ENCODE results near the gene DDO.

DDO gene

DNA sequence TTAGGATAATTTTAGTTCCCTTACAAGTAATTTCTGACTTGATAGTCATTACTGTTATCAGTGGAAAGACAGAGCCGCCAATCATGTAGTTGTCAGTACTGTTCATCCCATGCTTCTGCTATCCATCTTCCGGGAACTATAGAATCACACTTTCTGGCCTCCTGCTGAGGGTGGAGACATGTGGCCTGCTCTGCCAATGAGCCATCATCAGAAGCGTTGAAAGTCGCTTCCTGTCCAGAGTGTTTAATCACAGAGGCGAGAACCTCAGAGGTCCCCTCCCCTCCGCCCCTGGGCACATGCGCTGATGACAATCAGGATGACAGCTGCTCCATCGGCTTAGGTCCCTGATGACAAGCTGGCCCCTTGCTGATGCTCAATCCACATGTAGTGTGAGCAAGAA is 3.0 kb downstream of the DDO start:
- H3K27ac ChIP-seq, result no peak overlapping the region
- no peak for DNase-seq (ENCODE audit: low spot score)
- ChIA-PET CTCF (no interaction called here), POLR2A (ENCODE audit: low non-redundant PET) (no interaction called here)
- TF ChIP-seq, protein P1, sequence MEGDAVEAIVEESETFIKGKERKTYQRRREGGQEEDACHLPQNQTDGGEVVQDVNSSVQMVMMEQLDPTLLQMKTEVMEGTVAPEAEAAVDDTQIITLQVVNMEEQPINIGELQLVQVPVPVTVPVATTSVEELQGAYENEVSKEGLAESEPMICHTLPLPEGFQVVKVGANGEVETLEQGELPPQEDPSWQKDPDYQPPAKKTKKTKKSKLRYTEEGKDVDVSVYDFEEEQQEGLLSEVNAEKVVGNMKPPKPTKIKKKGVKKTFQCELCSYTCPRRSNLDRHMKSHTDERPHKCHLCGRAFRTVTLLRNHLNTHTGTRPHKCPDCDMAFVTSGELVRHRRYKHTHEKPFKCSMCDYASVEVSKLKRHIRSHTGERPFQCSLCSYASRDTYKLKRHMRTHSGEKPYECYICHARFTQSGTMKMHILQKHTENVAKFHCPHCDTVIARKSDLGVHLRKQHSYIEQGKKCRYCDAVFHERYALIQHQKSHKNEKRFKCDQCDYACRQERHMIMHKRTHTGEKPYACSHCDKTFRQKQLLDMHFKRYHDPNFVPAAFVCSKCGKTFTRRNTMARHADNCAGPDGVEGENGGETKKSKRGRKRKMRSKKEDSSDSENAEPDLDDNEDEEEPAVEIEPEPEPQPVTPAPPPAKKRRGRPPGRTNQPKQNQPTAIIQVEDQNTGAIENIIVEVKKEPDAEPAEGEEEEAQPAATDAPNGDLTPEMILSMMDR (conservative IDR thresholded peaks at IDR 0.05; ENCODE audit: low read depth), result no peak

DNA sequence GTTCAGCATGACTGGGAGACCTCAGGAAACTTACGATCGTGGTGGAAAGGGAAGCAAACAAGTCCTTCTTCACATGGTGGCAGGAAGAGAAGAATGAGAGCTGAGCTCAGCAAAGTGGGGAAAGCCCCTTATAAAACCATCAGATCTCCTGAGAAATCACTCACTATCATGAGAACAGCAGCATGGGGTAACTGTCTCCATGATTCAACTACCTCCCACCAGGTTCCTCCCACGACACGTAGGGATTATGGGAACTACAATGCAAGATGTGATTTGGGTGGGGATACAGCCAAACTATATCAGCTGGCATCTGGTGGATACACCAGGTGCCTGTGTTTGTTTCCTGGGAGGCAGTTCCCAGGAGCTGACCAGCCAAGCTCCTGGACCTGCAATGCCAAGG is 4.9 kb downstream of the DDO start:
- H3K27ac ChIP-seq, result no peak overlapping the region
- no peak for DNase-seq (ENCODE audit: low spot score)
- CTCF ChIA-PET, result no interaction called here
- POLR2A ChIA-PET (ENCODE audit: low non-redundant PET), result no interaction called here
- TF ChIP-seq, protein P1 (conservative IDR thresholded peaks at IDR 0.05; ENCODE audit: low read depth), result no peak

DNA sequence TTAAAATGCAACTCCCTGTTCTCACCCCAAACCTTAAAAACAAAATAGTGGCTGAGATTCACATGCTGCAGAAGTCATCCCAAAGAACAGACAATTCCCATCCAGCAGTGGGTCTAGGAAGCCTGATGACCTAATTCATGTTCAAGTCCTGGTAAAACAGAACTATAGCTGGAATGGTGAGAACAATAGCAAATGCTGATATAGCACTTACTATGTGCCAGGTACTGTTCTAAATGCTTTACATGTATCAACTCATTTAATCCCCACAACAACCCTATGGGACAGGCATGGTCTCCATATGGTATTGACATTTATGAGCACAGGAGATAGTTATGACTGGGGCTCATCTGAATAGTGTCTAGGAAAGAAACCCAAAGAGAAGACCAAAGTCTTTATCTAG is 5.6 kb downstream of the DDO start:
- TF ChIP-seq, protein P1 (conservative IDR thresholded peaks at IDR 0.05; ENCODE audit: low read depth), result no peak
- ChIA-PET POLR2A (ENCODE audit: low non-redundant PET) (no interaction called here), CTCF (interaction anchor here (0.6 kb wide), 1 partner anchor 1069 kb away, joined by 3 read pairs; no protein-coding TSS in a partner anchor)
- no peak for DNase-seq (ENCODE audit: low spot score)
- H3K27ac ChIP-seq, result no peak overlapping the region

DNA sequence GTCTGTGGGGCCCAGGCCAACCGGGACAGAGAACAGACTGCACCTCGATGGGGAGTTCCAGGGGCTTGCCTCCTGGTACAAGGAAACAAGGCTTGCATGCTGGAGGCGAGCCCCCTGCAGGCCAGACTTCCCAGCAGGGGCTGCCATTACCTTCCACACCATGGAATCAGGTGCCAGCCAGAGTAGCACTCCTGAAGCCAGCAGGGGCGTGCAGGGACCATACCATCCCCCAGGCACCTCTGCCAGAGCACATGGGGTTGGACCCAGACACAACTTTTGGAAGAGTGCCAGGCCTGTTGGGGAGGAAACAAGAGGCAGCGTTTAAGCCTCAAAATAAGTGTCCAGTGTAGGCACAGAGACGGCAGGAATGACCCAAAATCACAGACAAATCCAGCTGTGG is 6.5 kb downstream of the DDO start:
- H3K27ac ChIP-seq, result no peak overlapping the region
- CTCF ChIA-PET, result no interaction called here
- DNase-seq (ENCODE audit: low spot score), result no peak
- POLR2A ChIA-PET (ENCODE audit: low non-redundant PET), result no interaction called here
- TF ChIP-seq, protein P1 (conservative IDR thresholded peaks at IDR 0.05; ENCODE audit: low read depth), result no peak

DNA sequence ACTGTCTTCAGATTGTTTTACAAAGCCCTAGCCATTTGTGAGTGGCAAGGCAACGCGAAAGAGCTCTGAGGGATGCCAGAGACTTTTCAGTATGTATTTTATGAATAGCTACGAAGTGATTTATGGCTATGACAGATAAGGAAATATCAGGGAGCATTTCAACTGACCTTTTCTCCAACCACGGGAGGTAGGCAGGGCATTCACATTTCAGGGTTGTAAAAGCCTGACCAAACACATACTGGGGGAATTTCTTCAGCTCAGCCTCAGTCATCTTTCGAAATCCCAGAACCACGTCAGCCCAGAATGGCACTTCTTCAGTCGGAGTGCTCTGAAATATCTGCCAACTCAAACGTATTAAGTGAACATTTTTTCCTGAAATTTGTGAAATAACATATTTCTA is 10.8 kb downstream of the DDO start:
- H3K27ac ChIP-seq, result no peak overlapping the region
- DNase-seq (ENCODE audit: low spot score), result no peak
- ChIA-PET CTCF (no interaction called here), POLR2A (ENCODE audit: low non-redundant PET) (no interaction called here)
- TF ChIP-seq, protein P1 (conservative IDR thresholded peaks at IDR 0.05; ENCODE audit: low read depth), result no peak

DNA sequence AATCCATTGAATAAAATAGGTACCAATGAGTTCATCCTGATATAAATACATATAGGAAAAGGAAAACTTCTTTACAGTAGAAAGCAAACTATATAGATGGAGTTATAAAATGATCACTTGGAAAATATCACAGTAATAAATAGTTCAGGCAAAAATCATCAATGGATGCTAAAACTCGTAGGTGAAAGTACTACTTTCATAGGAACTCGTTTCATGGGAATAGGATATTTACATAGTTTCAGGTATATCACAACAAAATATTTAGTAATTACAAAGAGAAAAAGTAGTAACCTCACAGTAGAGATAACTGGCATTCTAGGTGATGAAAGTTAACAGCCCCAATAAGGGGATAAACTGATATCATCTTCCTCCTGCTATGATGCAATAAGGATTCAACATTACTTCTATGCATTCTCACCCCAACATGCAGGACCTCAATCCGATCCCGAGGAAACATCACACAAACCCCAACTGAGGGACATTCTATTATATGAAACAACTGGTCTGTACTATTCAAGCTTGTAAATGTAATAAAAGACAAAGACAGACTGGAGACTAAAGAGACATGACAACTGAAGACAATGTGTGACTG is 13.7 kb downstream of the DDO start:
- DNase-seq (ENCODE audit: low spot score), result no peak
- ChIA-PET POLR2A (ENCODE audit: low non-redundant PET) (no interaction called here), CTCF (interaction anchor here (0.6 kb wide), 1 partner anchor 151 kb away, joined by 4 read pairs; no protein-coding TSS in a partner anchor)

More for the DNA sequence above, 13.7 kb downstream of the DDO start:
- no peak overlapping the region for H3K27ac ChIP-seq
- TF ChIP-seq, protein P1 (conservative IDR thresholded peaks at IDR 0.05; ENCODE audit: low read depth), result no peak

All from RWPE1 (cell line).